DMS79 treated with DMSO at 0.1 percent for 48 hours (cell line): ENCODE results near the gene COBLL1.

ENCODE experiments used
- DNase-seq: peaks from one replicate; lab custom pipeline; 2025; lab: John Stamatoyannopoulos, UW

Gene COBLL1

GRCh38 chr2:164756773-164757172, 84.8 kb downstream of the COBLL1 start:
- DNase-seq: no peak

GRCh38 chr2:164755952-164756351, 85.7 kb downstream of the COBLL1 start:
- DNase-seq: no peak

GRCh38 chr2:164754157-164755093, 87.2 kb downstream of the COBLL1 start:
- DNase-seq: no peak

GRCh38 chr2:164752956-164753355, 88.7 kb downstream of the COBLL1 start:
- no peak for DNase-seq

GRCh38 chr2:164747783-164748433, 93.7 kb downstream of the COBLL1 start:
- DNase-seq: no peak

GRCh38 chr2:164747140-164747539, 94.5 kb downstream of the COBLL1 start:
- no peak for DNase-seq

- no peak for DNase-seq
Observed at GRCh38 chr2:164746713-164747112, 94.9 kb downstream of the COBLL1 start.

- no peak for DNase-seq
Observed at GRCh38 chr2:164745012-164745797, 96.4 kb downstream of the COBLL1 start.

- no peak for DNase-seq
Observed at GRCh38 chr2:164742738-164743317, 98.8 kb downstream of the COBLL1 start.

GRCh38 chr2:164739966-164740365, 101.7 kb downstream of the COBLL1 start:
- no peak for DNase-seq

GRCh38 chr2:164737612-164738081, 104.0 kb downstream of the COBLL1 start:
- no peak for DNase-seq

- DNase-seq: no peak
Observed at GRCh38 chr2:164735309-164735919, 106.2 kb downstream of the COBLL1 start.

GRCh38 chr2:164734196-164734595, 107.4 kb downstream of the COBLL1 start:
- no peak for DNase-seq

GRCh38 chr2:164725542-164725941, 116.1 kb downstream of the COBLL1 start:
- DNase-seq: no peak

GRCh38 chr2:164722616-164723338, 118.8 kb downstream of the COBLL1 start:
- no peak for DNase-seq

- DNase-seq: no peak
Observed at GRCh38 chr2:164721430-164721829, 120.2 kb downstream of the COBLL1 start.

GRCh38 chr2:164719996-164720941, 121.4 kb downstream of the COBLL1 start:
- DNase-seq: no peak

- no peak for DNase-seq
Observed at GRCh38 chr2:164717000-164717803, 124.4 kb downstream of the COBLL1 start.

GRCh38 chr2:164714471-164714870, 127.2 kb downstream of the COBLL1 start:
- DNase-seq: no peak
